GM12878 (cell line): ENCODE measurements around the gene DIO1.

Source experiments
- ATF3 ChIP-seq: IDR thresholded peaks from 2 replicates; pipeline ENCODE4 v1.6.1; 2011; ENCODE audit warnings: low read depth, mild to moderate bottlenecking, low read length, moderate library complexity, borderline replicate concordance; ENCODE audit errors: extremely low read depth
- CTCF ChIP-seq, 3 experiments: IDR thresholded peaks in 2 of 3; conservative IDR thresholded peaks in 1 of 3; 2 replicates each; pipeline ENCODE4 v1.5.1; 2011; ENCODE audit warnings: low read depth in 3 of 3, low read length in 3 of 3, mild to moderate bottlenecking in 3 of 3, control low read depth in 2 of 3, moderate library complexity in 2 of 3, inconsistent platforms in 1 of 3, mixed read lengths in 1 of 3; ENCODE audit not compliant: control insufficient read depth in 2 of 3, insufficient read depth in 1 of 3; ENCODE audit errors: extremely low read depth in 1 of 3
- E2F8 ChIP-seq: fragments of 450-650 bp; IDR thresholded peaks from 2 replicates; pipeline ENCODE4 v1.6.1; 2018; ENCODE audit warnings: mild to moderate bottlenecking, low read depth, moderate library complexity; ENCODE audit not compliant: partially characterized antibody
- NRF1 ChIP-seq: conservative IDR thresholded peaks from 2 replicates; pipeline ENCODE4 v1.6.1; 2011; ENCODE audit warnings: mild to moderate bottlenecking, low read depth, low read length, improper control_type of control experiment
- SPI1 ChIP-seq: IDR thresholded peaks from 2 replicates; pipeline ENCODE4 v1.6.1; 2011; ENCODE audit warnings: low read depth, mild to moderate bottlenecking, low read length, moderate library complexity, borderline replicate concordance; ENCODE audit not compliant: insufficient read depth

GRCh38 chr1:53862507-53862906 lies 31.5 kb upstream of the DIO1 start:
- TF ChIP-seq CTCF (IDR thresholded peaks at IDR 0.05 in 2 of 3, conservative IDR thresholded peaks at IDR 0.05 in 1 of 3; ENCODE audit: control insufficient read depth in 2 of 3, extremely low read depth in 1 of 3, insufficient read depth in 1 of 3, low read depth in 3 of 3, low read length in 3 of 3) (no peak), ATF3 (no peak), SPI1 (no peak), E2F8 (no peak), NRF1 (no peak)
